Spleen (tissue), 11 donors: ENCODE measurements around the gene SNAPC2. TPM values are rescaled to one million over a fixed set of nuclear protein-coding genes. Genes with fewer than 3 reads are reported as not detected.

ENCODE experiments used
- DNase-seq: peaks from one replicate; pipeline ENCODE4 v3.0.0-alpha.2; 2020
- H3K27ac ChIP-seq, 8 donors: fragments of 200-600 bp; sonication (generic) in 7 of 8; 1 replicate in 4 of 8; 2 replicates in 4 of 8; pipeline versions ENCODE4 v1.5.0 to v1.8.0; 2016 to 2021; ENCODE audit warnings: inconsistent platforms in 4 of 8, mild to moderate bottlenecking in 4 of 8, moderate library complexity in 1 of 8
- H3K27me3 ChIP-seq, 7 donors: fragments of 200-600 bp; sonication (generic) in 6 of 7; replicated peaks in 1 of 7; 1 replicate in 4 of 7; 2 replicates in 3 of 7; pipeline versions ENCODE4 v1.5.0 to v1.8.0; 2016 to 2021; ENCODE audit warnings: inconsistent platforms in 3 of 7, mild to moderate bottlenecking in 1 of 7
- H3K36me3 ChIP-seq, 6 donors: fragments of 200-600 bp; sonication (generic) in 5 of 6; 1 replicate in 4 of 6; 2 replicates in 2 of 6; pipeline versions ENCODE4 v1.5.0 to v1.8.0; 2016 to 2021; ENCODE audit warnings: inconsistent platforms in 2 of 6
- H3K4me1 ChIP-seq, 6 donors: fragments of 200-600 bp; sonication (generic) in 5 of 6; 1 replicate in 3 of 6; 2 replicates in 3 of 6; pipeline versions ENCODE4 v1.5.0 to v1.8.0; 2016 to 2021; ENCODE audit warnings: inconsistent platforms in 3 of 6
- H3K4me3 ChIP-seq, 8 donors: fragments of 200-600 bp; sonication (generic) in 7 of 8; 1 replicate in 4 of 8; 2 replicates in 4 of 8; pipeline versions ENCODE4 v1.5.0 to v1.8.0; 2016 to 2021; ENCODE audit warnings: inconsistent platforms in 4 of 8, mild to moderate bottlenecking in 4 of 8, moderate library complexity in 2 of 8
- H3K9me3 ChIP-seq, 8 donors: fragments of 200-600 bp; sonication (generic) in 7 of 8; 1 replicate in 4 of 8; 2 replicates in 4 of 8; pipeline versions ENCODE4 v1.5.0 to v1.8.0; 2016 to 2021; ENCODE audit warnings: inconsistent platforms in 4 of 8
- POLR2A ChIP-seq, 3 donors: fragments of 450-650 bp; IDR thresholded peaks; one replicate each; pipeline ENCODE4 v1.5.1; 2017; ENCODE audit warnings: antibody characterized with exemption in 3 of 3, mild to moderate bottlenecking in 1 of 3
- POLR2AphosphoS5 ChIP-seq, 3 donors: sonication (generic); formaldehyde crosslinking; IDR thresholded peaks; one replicate each; pipeline ENCODE4 v1.5.1; 2017; ENCODE audit warnings: antibody characterized with exemption in 3 of 3
- WGBS, 5 donors: extraction: QIAGEN DNeasy Blood & Tissue Kit in 3 of 5; methylation state at CpG; one replicate each; pipeline versions ENCODE4 v1.1.5 to v1.1.7; 2013 to 2018; 5-methylcytosine and 5-hydroxymethylcytosine counted together
- intact Hi-C: fragments of 100-400 bp; cut with DNase I; formaldehyde crosslinking; loops from one replicate; pipeline ENCODE4 v1.15.0; 2023; ENCODE audit warnings: low total_unique reads
- polyA plus RNA-seq, 3 donors: library from polyadenylated mRNA; stranded (reverse); fragments of 200-250 nt; gene quantifications; one replicate each; pipeline ENCODE4 v1.2.1, GENCODE V29; 2013
- total RNA-seq, 7 donors: library from RNA; depleted of rRNA in 3 of 7; stranded (reverse); fragments of >200 nt in 3 of 7; fragmentation: NEBNext Ultra II Directional in 4 of 7; extraction: Animal tissue kit (Norgen Biotek cat#: 25700) in 4 of 7; gene quantifications; one replicate each; pipeline versions ENCODE4 v1.1.0 to v1.2.1, GENCODE V29; 2016 to 2021
- TF ChIP-seq, protein P1 (sequence below), 11 experiments: fragments of 200-600 bp in 7 of 11; fragments of 450-650 bp in 4 of 11; sonication (generic) in 4 of 11; IDR thresholded peaks in 8 of 11; conservative IDR thresholded peaks in 3 of 11; 1 replicate in 7 of 11; 2 replicates in 4 of 11; pipeline versions ENCODE4 v1.4.0 to v1.8.0; 2016 to 2021; ENCODE audit warnings: antibody characterized with exemption in 11 of 11, inconsistent platforms in 4 of 11, mild to moderate bottlenecking in 1 of 11
- donor health status: healthy with polysubstance abuse.
- donor health status: DM: no; HTN: no; CAD: no; lungs with moderate emphysema.
- donor health status: DM: no; HTN: no; CAD: no.
- donor health status: Bipolar disorder and iron deficiency.
- donor health status: healthy.
- donor health status: DM: no; HTN: no; CAD: no.
- donor health status: DM: yes; HTN: yes; CAD: no.

SNAPC2 gene
- total and polyA plus RNA-seq, 10 donors, result 13.1 to 23.9 (median 18.5) TPM

GRCh38 chr19:7921967-7922835, 2.1 kb downstream of the SNAPC2 start:
- peaks cover 0 to 42% (median 23%) of the 10 kb centered on the region in 7 donors for H3K27me3 ChIP-seq
- H3K4me3 ChIP-seq, result peak overlapping the region in 5 of 8 donors; percentile 45 to 94 (median 77)
- peak; percentile 82 for DNase-seq
- H3K9me3 ChIP-seq, result no peaks in the 10 kb centered on the region
- intact Hi-C loops, result no loop called here
- H3K27ac ChIP-seq, result peak overlapping the region in 7 of 8 donors; percentile 85 to 96 (median 94)
- TF ChIP-seq POLR2AphosphoS5 (IDR thresholded peaks at IDR 0.05) (no peak), POLR2A (IDR thresholded peaks at IDR 0.05) (no peak)
- TF ChIP-seq, protein P1, sequence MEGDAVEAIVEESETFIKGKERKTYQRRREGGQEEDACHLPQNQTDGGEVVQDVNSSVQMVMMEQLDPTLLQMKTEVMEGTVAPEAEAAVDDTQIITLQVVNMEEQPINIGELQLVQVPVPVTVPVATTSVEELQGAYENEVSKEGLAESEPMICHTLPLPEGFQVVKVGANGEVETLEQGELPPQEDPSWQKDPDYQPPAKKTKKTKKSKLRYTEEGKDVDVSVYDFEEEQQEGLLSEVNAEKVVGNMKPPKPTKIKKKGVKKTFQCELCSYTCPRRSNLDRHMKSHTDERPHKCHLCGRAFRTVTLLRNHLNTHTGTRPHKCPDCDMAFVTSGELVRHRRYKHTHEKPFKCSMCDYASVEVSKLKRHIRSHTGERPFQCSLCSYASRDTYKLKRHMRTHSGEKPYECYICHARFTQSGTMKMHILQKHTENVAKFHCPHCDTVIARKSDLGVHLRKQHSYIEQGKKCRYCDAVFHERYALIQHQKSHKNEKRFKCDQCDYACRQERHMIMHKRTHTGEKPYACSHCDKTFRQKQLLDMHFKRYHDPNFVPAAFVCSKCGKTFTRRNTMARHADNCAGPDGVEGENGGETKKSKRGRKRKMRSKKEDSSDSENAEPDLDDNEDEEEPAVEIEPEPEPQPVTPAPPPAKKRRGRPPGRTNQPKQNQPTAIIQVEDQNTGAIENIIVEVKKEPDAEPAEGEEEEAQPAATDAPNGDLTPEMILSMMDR (IDR thresholded peaks at IDR 0.05 in 8 of 11, conservative IDR thresholded peaks at IDR 0.05 in 3 of 11), result no peak
- peaks cover 35 to 90% (median 69%) of the 10 kb centered on the region in 6 donors for H3K4me1 ChIP-seq
- WGBS, 5 donors, result 91 to 98% (median 94%) methylated on average over 26 to 31 of the region's 31 CpGs
- peaks cover 3 to 25% (median 11%) of the 10 kb centered on the region in 6 donors for H3K36me3 ChIP-seq

GRCh38 chr19:7922836-7923195, 2.7 kb downstream of the SNAPC2 start:
- DNase-seq, result no peak
- no peaks in the 10 kb centered on the region for H3K9me3 ChIP-seq
- no peak overlapping the region for H3K4me3 ChIP-seq
- peak overlapping the region in 2 of 8 donors; percentile 96 for H3K27ac ChIP-seq
- H3K27me3 ChIP-seq, result peaks cover 0 to 36% (median 17%) of the 10 kb centered on the region in 7 donors
- H3K4me1 ChIP-seq, result peaks cover 29 to 90% (median 66%) of the 10 kb centered on the region in 6 donors
- intact Hi-C loops, result no loop called here
- H3K36me3 ChIP-seq, result peaks cover 3 to 25% (median 11%) of the 10 kb centered on the region in 6 donors
- WGBS, 5 donors, result 84 to 94% (median 88%) methylated on average over 8 of the region's 8 CpGs
- TF ChIP-seq, protein P1 (IDR thresholded peaks at IDR 0.05 in 8 of 11, conservative IDR thresholded peaks at IDR 0.05 in 3 of 11), result no peak
- TF ChIP-seq POLR2AphosphoS5 (IDR thresholded peaks at IDR 0.05) (no peak), POLR2A (IDR thresholded peaks at IDR 0.05) (no peak)

DNA sequence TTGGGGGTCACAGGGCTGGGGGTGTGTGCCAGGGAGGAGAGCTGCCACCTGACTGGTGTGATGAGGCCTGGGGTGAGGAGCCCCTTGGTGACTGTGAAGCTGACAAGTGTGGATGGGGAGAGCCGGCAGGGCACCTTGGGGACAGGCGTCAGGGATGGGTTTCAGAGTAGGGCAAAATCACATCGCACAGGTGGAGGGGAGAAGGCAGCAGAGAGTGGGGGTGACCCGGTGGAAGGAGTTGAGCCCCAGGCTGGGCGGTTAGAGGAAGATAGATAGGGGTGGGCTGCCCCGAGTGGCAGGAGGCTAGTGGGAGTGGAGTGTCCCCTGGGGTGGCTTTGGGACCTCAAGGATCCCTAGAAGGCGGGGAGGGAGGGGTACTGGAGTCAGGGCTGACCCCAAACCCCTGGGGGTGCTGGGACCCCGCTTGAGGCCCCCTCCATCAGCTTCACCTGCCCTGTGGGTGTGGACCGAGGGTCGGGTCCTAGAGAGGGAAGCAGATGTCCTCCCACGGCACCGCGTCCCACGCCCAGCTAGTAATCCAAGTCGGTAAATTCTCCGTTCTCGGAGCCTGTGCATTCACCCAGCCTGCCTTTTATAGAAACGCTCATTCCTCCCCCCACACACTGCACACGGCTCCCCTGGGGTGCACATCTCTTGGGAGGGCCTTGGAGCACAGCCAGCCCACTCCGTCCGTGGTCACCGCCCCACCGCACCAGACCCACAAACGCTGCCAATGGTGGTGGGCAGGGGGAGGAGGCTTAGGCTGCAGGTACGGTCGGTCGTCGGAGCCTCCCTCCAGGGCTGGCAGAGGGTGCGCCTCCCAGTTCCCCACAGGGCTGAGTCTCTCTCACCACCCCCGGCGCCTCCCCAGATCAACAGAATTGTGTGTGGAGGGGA, 3.4 kb downstream of the SNAPC2 start:
- H3K27ac ChIP-seq, result peak overlapping the region in 1 of 8 donors; percentile 11
- 81 to 87% (median 86%) methylated on average over 21 to 31 of the region's 31 CpGs for WGBS, 5 donors
- intact Hi-C loops, result no loop called here
- TF ChIP-seq, protein P1 (IDR thresholded peaks at IDR 0.05 in 8 of 11, conservative IDR thresholded peaks at IDR 0.05 in 3 of 11), result no peak
- peaks cover 27 to 89% (median 62%) of the 10 kb centered on the region in 6 donors for H3K4me1 ChIP-seq
- H3K27me3 ChIP-seq, result peaks cover 0 to 29% (median 10%) of the 10 kb centered on the region in 7 donors
- H3K4me3 ChIP-seq, result no peak overlapping the region
- no peaks in the 10 kb centered on the region for H3K9me3 ChIP-seq
- DNase-seq, result peak; percentile 80
- H3K36me3 ChIP-seq, result peaks cover 3 to 25% (median 11%) of the 10 kb centered on the region in 6 donors
